ENCODE data around the gene IL17B.

IL17B gene

DNA sequence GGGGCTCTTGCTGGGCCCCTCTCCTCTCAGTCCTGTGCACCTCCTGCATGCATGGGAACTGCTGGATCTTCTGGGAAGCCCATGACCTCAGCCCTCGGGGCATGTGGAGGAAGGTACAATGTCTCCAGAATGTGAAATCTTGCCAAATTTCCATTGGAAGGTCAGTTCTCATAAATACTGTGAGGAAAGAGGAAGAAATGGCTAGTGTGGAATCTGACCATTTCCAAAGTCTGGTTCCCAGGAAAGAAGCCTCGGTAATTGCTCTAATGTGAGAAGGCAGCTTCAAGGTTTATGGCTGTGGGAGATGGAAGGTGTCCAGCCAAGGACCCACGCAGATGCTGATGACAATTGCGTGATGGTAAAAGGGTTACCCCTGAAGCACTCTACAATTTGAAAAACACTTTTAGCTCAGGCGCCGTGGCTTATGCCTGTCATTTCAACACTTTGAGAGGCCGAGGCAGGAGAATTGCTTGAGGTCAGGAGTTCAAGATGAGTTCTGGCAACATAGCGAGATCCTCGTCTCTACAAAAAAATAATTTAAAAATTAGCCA, 8.1 kb upstream of the IL17B start:
- Histone ChIP-seq H3K36me3 (ENCODE audit: insufficient read depth, low read length) (no peaks in the 10 kb centered on the region), H3K9me3 (ENCODE audit: low read depth, low read length) (no peaks in the 10 kb centered on the region), H3K9ac (ENCODE audit: insufficient read length) (no peak overlapping the region), H3K4me3 (no peak overlapping the region), H3K27ac (no peak overlapping the region)
- DNase-seq (ENCODE audit: low read depth, low spot score): no peak
- TF ChIP-seq POLR2AphosphoS5 (IDR thresholded peaks at IDR 0.05; ENCODE audit: borderline replicate concordance, low read depth, low read length) (no peak), EZH2 (IDR thresholded peaks at IDR 0.05) (no peak), FOXP2 (optimal IDR thresholded peaks at IDR 0.05; ENCODE audit: control extremely low read depth, extremely low read length, insufficient read depth) (no peak)

- no peaks in the 10 kb centered on the region for H3K36me3 ChIP-seq (ENCODE audit: insufficient read depth, low read length)
- no peak overlapping the region for H3K4me3 ChIP-seq
- no peak overlapping the region for H3K9ac ChIP-seq (ENCODE audit: insufficient read length)
- no peaks in the 10 kb centered on the region for H3K9me3 ChIP-seq (ENCODE audit: low read depth, low read length)
- TF ChIP-seq POLR2AphosphoS5 (IDR thresholded peaks at IDR 0.05; ENCODE audit: borderline replicate concordance, low read depth, low read length) (no peak), EZH2 (IDR thresholded peaks at IDR 0.05) (no peak), FOXP2 (optimal IDR thresholded peaks at IDR 0.05; ENCODE audit: control extremely low read depth, extremely low read length, insufficient read depth) (no peak)
- DNase-seq (ENCODE audit: low read depth, low spot score): no peak
- no peak overlapping the region for H3K27ac ChIP-seq
Measured at GRCh38 chr5:149386166-149386565, 7.1 kb upstream of the IL17B start.

DNA sequence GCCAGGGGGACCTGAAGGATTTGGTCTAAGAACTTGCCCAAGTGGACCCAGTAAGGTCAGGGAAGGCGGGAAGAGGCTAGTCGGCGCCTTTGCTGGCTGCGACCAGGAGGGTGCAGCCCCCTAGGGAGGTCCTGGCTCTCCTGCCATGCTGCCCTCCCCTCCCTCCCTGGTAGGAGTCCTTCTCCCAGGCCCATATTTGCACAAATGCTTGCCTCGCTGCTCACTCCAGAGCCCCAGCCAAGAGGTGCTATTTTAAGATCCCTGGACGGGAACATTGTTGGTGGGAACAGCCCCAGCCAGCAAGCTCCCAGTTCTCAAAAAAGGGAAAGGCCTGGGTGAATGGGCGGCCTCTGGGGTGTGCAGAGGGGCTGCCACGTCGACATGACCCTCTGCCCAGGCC, 4.3 kb upstream of the IL17B start:
- Histone ChIP-seq H3K36me3 (ENCODE audit: insufficient read depth, low read length) (no peaks in the 10 kb centered on the region), H3K9ac (ENCODE audit: insufficient read length) (no peak overlapping the region), H3K27ac (no peak overlapping the region), H3K4me3 (no peak overlapping the region), H3K9me3 (ENCODE audit: low read depth, low read length) (no peaks in the 10 kb centered on the region)
- no peak for TF ChIP-seq POLR2AphosphoS5 (IDR thresholded peaks at IDR 0.05; ENCODE audit: borderline replicate concordance, low read depth, low read length)
- TF ChIP-seq FOXP2 (optimal IDR thresholded peaks at IDR 0.05; ENCODE audit: control extremely low read depth, extremely low read length, insufficient read depth): no peak
- no peak for TF ChIP-seq EZH2 (IDR thresholded peaks at IDR 0.05)
- DNase-seq (ENCODE audit: low read depth, low spot score): no peak

GRCh38 chr5:149382517-149383220, 3.6 kb upstream of the IL17B start:
- no peak for DNase-seq (ENCODE audit: low read depth, low spot score)
- Histone ChIP-seq H3K4me3 (no peak overlapping the region), H3K9ac (ENCODE audit: insufficient read length) (no peak overlapping the region), H3K27ac (no peak overlapping the region), H3K9me3 (ENCODE audit: low read depth, low read length) (no peaks in the 10 kb centered on the region), H3K36me3 (ENCODE audit: insufficient read depth, low read length) (no peaks in the 10 kb centered on the region)
- no peak for TF ChIP-seq FOXP2 (optimal IDR thresholded peaks at IDR 0.05; ENCODE audit: control extremely low read depth, extremely low read length, insufficient read depth)
- TF ChIP-seq EZH2 (IDR thresholded peaks at IDR 0.05): no peak
- no peak for TF ChIP-seq POLR2AphosphoS5 (IDR thresholded peaks at IDR 0.05; ENCODE audit: borderline replicate concordance, low read depth, low read length)

GRCh38 chr5:149381986-149382338, 2.9 kb upstream of the IL17B start:
- no peak overlapping the region for H3K9ac ChIP-seq (ENCODE audit: insufficient read length)
- no peak overlapping the region for H3K4me3 ChIP-seq
- H3K27ac ChIP-seq: no peak overlapping the region
- H3K9me3 ChIP-seq (ENCODE audit: low read depth, low read length): no peaks in the 10 kb centered on the region
- H3K36me3 ChIP-seq (ENCODE audit: insufficient read depth, low read length): no peaks in the 10 kb centered on the region
- TF ChIP-seq EZH2 (IDR thresholded peaks at IDR 0.05) (no peak), POLR2AphosphoS5 (IDR thresholded peaks at IDR 0.05; ENCODE audit: borderline replicate concordance, low read depth, low read length) (no peak), FOXP2 (optimal IDR thresholded peaks at IDR 0.05; ENCODE audit: control extremely low read depth, extremely low read length, insufficient read depth) (no peak)
- no peak for DNase-seq (ENCODE audit: low read depth, low spot score)

DNA sequence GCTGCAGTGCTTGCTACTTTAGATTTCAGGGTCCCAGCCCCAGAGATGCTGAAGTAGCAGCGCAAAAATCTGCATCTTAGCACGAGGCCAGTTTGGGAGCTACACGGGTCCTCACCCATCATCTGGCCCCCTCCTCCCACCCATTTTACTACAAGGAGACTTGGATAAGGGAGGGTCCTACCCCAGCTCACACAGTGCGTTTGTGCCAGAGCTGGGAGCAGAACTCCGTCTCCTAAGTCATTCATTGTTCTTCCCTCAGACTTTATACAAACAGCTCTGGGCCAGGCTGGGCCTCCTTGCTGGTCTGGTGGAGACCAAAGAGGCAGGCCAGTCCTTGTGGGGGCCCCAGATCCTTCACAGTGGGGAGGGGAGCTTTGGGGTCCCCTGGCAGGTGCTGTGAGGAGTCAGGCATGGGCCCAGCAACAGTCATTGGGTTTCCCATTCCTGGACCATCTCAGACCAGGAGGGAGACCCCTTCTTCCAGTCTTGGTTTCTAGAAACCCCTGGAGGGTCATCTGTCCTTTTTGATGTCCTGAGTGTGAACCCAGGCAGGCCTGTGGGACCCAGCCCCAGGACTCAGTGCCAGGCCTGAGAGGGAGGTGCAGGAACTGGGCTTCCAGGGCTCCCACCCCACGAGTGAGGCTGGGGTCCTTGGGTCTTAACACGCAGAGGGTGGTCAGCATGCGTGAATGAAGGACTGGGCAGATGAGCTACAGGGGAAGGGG, 2.3 kb upstream of the IL17B start:
- DNase-seq (ENCODE audit: low read depth, low spot score): no peak
- Histone ChIP-seq H3K36me3 (ENCODE audit: insufficient read depth, low read length) (no peaks in the 10 kb centered on the region), H3K9ac (ENCODE audit: insufficient read length) (no peak overlapping the region), H3K4me3 (no peak overlapping the region), H3K9me3 (ENCODE audit: low read depth, low read length) (no peaks in the 10 kb centered on the region), H3K27ac (no peak overlapping the region)
- TF ChIP-seq FOXP2 (optimal IDR thresholded peaks at IDR 0.05; ENCODE audit: control extremely low read depth, extremely low read length, insufficient read depth) (no peak), POLR2AphosphoS5 (IDR thresholded peaks at IDR 0.05; ENCODE audit: borderline replicate concordance, low read depth, low read length) (no peak), EZH2 (IDR thresholded peaks at IDR 0.05) (no peak)

DNA sequence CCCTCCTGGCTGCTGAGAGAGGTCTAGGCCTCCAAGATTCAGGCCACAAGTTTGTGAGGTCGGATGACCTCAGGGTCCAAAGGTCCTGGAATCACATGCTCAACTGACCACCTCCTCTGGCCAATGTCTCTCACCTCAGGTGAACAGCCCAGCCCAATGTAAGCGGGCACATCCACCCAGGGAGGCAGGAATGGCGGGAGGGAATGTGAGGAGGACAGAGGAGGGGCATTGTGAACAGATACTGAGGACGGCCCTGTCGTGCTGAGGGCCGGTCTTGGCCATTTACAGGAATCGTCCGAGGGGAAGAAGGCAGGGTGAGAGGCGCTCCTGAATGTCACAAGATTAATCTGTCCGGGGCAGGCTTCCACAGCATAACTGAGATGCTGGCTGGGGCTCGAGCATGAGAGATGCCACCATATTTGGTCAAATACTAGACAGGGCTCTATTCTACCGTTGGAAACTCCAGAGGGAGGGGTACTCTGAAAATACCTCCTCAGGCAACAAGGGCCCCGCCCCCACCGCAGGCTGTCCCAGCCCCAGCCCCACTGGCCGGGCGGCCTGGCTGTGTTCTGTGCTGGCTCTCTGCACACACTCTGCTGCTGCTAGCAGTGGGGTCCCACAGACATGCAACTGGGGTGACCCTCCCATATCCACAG, 1.5 kb upstream of the IL17B start:
- H3K27ac ChIP-seq: no peak overlapping the region
- TF ChIP-seq EZH2 (IDR thresholded peaks at IDR 0.05) (no peak), FOXP2 (optimal IDR thresholded peaks at IDR 0.05; ENCODE audit: control extremely low read depth, extremely low read length, insufficient read depth) (no peak), POLR2AphosphoS5 (IDR thresholded peaks at IDR 0.05; ENCODE audit: borderline replicate concordance, low read depth, low read length) (no peak)
- no peak for DNase-seq (ENCODE audit: low read depth, low spot score)
- H3K9ac ChIP-seq (ENCODE audit: insufficient read length): no peak overlapping the region
- no peaks in the 10 kb centered on the region for H3K36me3 ChIP-seq (ENCODE audit: insufficient read depth, low read length)
- no peaks in the 10 kb centered on the region for H3K9me3 ChIP-seq (ENCODE audit: low read depth, low read length)
- H3K4me3 ChIP-seq: no peak overlapping the region

DNA sequence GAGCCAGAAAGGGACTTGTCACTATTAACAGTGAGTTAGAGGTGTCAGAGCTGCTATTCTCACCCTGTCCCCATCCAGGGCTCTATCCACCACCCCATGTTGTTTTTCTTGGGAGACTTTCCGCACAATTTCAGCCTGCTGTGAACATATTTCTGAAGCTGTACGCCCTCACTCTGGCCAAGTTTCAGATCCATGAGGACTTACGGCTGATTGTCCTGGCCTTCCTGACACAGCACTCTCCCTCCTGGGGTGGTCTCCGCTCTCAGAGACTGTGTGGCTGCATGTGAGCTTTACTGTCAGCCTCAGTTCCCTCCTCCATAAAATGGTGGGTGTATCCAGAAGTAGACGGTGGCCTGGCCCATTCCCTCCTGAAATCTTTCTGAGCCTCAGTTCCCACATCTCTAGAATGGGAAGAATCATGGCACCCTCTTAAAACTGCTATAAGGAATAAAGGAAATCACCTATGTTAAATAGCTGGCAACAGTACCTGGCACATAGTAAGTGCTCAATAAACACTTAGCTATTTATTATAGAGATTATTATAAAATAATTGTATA, 804 bp upstream of the IL17B start:
- no peak overlapping the region for H3K4me3 ChIP-seq
- no peak for DNase-seq (ENCODE audit: low read depth, low spot score)
- no peaks in the 10 kb centered on the region for H3K9me3 ChIP-seq (ENCODE audit: low read depth, low read length)
- no peaks in the 10 kb centered on the region for H3K36me3 ChIP-seq (ENCODE audit: insufficient read depth, low read length)
- H3K9ac ChIP-seq (ENCODE audit: insufficient read length): no peak overlapping the region
- no peak overlapping the region for H3K27ac ChIP-seq
- TF ChIP-seq FOXP2 (optimal IDR thresholded peaks at IDR 0.05; ENCODE audit: control extremely low read depth, extremely low read length, insufficient read depth) (no peak), POLR2AphosphoS5 (IDR thresholded peaks at IDR 0.05; ENCODE audit: borderline replicate concordance, low read depth, low read length) (no peak), EZH2 (IDR thresholded peaks at IDR 0.05) (no peak)

All from SK-N-MC (cell line).